NOMO-1 treated with DMSO at 0.1 percent for 48 hours (cell line): ENCODE results near the gene COX15.
"Not testable (repeated sequence)": the region's sequence is repeated elsewhere in the genome, so short reads cannot be mapped to it uniquely, and the experiment has no call there.

Experiments
- DNase-seq: peaks from one replicate; lab custom pipeline; 2025; ENCODE audit not compliant: unreplicated experiment; lab: John Stamatoyannopoulos, UW

Gene COX15

DNA sequence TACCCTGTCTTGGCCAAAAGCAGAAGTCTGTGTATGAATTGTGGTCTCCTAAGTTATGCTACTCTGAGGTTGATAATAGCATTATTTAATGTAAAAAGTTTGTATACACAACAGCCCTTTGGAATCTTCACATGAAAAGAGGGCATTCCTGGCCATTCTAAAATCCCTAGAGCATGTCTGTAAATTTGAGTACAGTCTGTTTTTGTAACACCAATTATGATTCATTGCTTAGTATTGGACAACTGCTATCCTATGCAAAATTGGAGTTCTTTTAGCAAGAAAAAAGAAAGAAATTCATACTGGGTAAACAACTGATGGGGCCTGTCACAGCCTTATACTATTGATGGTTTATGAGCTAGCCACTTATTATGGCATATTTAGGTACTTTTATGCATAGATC is 10.3 kb upstream of the COX15 start:
- DNase-seq, result no peak

GRCh38 chr10:99740933-99741559 is 9.1 kb upstream of the COX15 start:
- DNase-seq, result no peak

DNA sequence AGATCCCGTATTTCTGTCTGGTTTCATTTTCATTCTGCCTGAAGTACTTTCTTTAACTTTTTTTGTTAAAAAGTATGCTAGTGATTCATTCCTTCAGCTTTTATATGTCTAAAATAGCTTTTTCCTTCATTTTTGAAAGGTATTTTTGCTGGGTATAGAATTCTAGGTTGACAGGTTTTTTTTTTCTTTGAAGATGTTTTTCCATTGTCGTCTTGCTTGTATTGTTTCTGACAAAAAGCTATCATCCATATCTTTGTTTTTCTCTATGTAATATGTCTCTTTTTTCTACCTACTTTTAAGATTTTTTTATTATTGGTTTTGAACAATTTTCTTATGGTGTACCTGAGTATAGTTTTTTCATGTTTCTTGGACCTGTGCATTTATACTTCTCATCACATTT is 8.3 kb upstream of the COX15 start:
- no peak for DNase-seq

- DNase-seq, result not testable (repeated sequence)
These were observed 2.2 kb upstream of the COX15 start for GRCh38 chr10:99734111-99734510.

GRCh38 chr10:99733366-99733765 is 1.4 kb upstream of the COX15 start:
- no peak for DNase-seq

DNA sequence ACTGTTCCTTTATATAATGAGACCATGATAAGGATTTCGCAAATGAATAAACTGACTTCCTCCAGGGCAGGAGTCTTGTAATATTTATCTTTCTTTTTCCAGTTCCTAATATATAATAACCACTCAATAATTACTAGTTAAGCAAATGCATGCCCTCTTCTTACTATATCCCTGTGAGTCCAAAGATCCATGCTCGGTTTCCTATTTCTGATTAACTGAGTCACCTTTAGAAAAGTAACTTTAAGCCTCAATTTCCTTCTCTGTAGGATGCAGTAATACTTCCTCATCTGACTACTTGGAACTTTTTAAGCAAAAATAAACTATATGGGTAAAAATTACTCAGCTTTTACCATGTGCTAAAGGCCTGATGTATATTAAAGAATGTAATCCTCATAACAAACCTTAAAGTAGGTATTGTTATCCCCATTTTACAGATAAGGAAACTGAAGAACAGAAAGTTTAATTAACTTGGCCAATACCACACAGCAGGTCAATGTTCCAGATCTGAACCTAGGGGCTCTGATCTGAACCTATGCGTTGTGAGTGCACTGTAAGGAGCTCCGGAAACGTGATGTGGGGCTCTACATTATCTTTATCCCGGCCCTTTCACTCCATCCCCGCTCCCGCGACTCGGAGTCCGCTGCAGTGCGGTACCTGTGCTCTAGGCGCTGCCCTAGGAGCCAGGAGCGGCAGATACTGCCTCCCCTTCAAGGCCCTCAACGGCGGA is 458 bp downstream of the COX15 start:
- peak; percentile 33 for DNase-seq

DNA sequence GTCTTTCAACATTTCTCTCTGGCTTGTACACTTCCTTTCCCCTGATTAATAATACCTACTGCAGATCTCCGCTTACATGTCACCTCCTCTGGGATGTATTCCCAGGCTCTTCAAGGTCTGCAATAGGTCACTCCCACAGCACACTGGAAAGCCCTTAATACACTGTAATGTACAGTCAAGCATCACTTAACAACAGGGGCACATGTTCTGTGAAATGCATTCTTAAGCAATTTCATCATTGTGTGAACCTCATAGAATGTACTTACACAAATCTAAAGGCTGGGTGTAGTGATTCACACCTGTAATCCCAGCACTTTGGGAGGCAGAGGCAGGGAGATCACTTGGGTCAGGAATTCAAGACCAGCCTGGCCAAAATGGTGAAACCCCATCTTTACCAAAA is 1.9 kb downstream of the COX15 start:
- no peak for DNase-seq

GRCh38 chr10:99720387-99720786 is 11.5 kb downstream of the COX15 start:
- DNase-seq, result no peak

DNA sequence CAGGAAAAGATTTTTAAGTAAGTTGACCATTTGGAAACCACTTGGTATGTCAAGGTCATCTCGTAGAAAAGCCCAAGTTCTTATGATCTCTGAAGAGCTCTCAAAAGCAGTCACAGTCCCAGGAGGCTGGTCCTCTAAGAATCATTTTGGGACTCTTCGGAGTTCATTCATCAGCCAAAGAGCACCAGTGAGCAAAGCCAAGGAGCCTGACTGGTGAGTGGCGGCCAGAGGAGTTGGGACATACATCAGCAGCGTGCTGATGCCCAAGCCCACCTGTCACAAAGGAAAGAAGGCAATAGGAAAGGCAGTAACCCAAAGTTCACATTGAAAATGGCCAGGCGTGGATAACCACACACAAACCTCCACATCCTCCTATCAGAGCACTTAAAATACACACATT is 17.5 kb downstream of the COX15 start:
- no peak for DNase-seq

DNA sequence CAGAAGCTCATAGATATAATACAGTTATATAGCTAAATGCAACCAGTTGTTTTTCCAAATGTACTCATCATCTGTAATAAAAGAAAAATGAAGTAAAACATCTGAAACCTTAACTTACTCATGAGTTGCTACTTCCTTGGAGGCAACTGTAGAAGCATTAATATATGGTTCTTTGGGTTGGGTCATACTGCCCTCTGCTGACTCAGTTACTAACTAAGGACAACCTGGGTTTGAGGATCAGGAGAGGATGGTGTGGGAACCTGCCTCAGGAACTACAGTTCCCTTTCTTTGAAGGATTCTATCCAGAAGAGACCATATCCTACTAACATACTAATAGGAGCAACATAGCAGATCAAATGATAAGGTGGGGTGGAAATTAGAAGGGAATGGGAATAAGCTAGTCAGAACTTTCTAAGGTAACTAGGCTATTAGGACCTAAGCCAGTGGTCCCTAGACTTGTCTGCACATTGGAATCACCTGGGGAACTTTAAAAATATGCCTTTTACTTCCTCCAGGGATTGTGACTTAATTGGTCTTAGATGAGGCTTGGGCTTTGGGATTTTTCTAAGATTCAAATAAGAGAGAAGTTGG is 20.7 kb downstream of the COX15 start:
- peak; percentile 57 for DNase-seq

GRCh38 chr10:99709480-99710229 is 22.3 kb downstream of the COX15 start:
- no peak for DNase-seq

DNA sequence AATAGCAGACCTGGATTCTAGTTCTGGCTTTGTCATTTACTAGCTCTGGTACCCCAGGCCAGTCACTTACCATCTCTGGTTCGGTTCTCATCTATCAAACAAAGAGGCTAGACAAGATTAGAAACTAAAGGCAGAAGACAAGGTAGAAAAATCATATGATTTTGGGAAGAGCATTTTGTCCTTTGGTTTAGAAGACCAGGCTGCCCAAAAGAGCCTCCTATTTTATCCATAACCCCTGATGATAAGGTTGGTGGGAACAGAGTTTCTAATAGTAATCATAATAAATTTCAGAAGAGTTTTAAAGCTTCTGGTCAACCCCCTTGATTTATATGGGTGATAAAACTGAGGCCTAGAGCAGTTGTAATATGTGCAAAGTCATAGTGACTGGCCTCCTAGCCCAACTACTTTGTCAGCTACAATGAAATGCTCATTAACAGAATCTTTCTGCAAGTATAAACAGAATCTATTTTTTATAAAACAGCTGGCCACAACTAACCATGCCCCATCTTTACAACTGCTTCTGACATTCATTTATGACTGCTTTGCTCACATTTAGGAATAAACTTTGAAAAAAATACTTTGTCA is 23.4 kb downstream of the COX15 start:
- DNase-seq, result no peak

DNA sequence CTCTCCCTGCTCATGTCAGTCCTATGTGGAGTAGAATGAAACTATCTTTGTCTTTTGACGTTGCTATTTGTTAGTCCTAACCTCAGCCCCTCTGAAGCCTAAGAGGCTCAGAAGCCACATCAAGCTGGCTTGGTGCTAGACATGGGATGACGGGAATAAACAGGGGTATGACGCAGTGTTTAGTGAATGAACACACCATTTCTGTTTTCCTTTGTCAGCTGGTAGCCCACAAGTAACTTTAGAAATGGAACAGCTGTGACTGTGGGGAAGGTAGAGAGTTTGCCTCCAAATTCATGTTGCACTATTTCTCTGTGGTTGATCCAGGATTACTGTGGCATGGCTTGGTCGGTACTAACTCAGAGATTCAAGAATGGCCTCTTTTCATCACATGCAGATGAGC is 31.3 kb downstream of the COX15 start:
- DNase-seq, result no peak

DNA sequence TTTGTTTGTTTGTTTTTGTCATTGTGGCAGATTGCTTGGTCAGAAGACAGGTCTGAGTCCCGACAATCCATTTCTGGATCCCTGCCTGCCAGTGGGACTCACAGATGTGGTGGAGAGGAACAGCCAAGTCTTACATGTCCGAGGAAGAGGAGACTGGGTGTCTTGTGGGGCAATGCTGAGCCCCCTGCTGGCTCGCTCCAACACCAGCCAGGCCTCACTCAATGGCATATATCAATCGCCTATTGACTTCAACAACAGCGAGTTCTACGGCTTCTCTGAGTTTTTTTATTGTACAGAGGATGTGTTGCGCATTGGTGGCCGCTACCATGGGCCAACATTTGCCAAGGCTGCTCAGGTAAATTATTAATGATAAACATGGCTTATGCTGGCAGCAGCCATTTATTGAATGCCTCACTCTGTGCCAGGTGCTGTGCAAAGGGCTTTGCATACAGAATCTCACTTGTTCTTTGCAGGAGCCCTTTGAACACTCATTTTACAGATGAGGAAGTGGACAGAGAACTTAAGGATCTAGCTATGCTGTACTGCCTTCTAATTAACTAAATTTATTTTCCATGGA is 33.3 kb downstream of the COX15 start:
- no peak for DNase-seq

DNA sequence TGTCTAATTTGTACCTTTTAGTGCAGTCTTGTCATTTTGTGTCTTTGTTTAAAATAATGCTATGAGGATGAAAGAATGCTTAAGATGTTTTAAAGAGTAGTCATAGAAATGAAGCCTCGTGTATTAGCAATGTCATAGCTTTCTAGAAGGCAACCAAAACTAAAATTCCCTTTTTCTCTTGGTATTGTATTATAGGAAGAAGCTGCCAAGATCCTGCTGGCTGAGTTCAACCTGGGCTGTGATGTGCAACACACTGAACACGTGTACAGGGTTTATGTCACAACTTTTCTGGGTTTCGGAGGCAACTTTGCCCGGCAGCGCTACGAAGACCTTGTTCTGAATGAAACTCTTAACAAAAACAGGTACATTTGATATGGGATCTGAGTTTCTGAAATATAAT is 36.2 kb downstream of the COX15 start:
- DNase-seq, result no peak

DNA sequence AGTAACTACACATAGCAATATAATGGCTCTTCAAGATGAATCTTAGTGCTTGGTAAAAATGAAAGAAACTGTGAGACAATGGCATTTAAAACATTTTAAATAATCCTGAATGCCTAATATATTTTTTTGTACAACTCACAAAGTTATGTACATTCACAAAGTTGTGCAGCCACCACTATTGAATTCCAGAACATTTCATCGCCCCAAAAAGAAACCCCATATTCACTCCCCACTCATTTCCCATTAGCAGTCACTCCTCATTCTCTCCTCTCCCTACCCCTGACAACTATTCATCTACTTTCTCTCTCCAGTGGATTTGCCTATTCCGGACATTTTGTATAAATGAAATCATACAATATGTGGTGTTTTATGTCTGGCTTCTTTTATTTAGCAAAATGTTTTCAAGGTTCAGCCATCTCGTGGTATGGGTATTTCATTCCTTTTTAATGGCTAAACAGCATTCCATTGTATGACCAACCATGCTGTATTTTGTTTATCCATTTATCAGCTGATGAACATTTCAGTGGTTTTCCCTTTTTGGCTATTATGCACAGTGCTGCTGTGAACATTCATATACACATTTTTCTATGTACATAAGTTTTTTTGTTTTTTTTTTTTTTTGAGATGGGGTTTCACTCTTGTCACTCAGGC is 37.9 kb downstream of the COX15 start:
- no peak for DNase-seq

GRCh38 chr10:99689461-99689860 is 42.5 kb downstream of the COX15 start:
- no peak for DNase-seq

- peak; percentile 94 for DNase-seq
These were observed 46.3 kb downstream of the COX15 start for GRCh38 chr10:99685597-99685967.

- DNase-seq, result peak; percentile 24
These were observed 49.2 kb downstream of the COX15 start for GRCh38 chr10:99682752-99683151.
